GM19043 (cell line): ENCODE data around the gene EDNRA.

Experiments used
- ATAC-seq: cut with Tn5 transposase; IDR thresholded peaks from one replicate; pipeline ENCODE4 v1.9.1; 2021; ENCODE audit warnings: low read depth; ENCODE audit not compliant: unreplicated experiment

EDNRA gene

GRCh38 chr4:147494301-147494700, 13.4 kb downstream of the EDNRA start:
- ATAC-seq = no peak

- no peak for ATAC-seq
Measured at GRCh38 chr4:147496500-147496899, 15.6 kb downstream of the EDNRA start.

- no peak for ATAC-seq
Measured at GRCh38 chr4:147498031-147498660, 17.2 kb downstream of the EDNRA start.

- no peak for ATAC-seq
Measured at GRCh38 chr4:147508346-147508745, 27.4 kb downstream of the EDNRA start.

GRCh38 chr4:147509386-147509785, 28.5 kb downstream of the EDNRA start:
- ATAC-seq = no peak

- no peak for ATAC-seq
Measured at GRCh38 chr4:147510962-147511668, 30.2 kb downstream of the EDNRA start.

- ATAC-seq = no peak
Measured at GRCh38 chr4:147513091-147513490, 32.2 kb downstream of the EDNRA start.

- no peak for ATAC-seq
Measured at GRCh38 chr4:147513952-147514351, 33.1 kb downstream of the EDNRA start.

- no peak for ATAC-seq
Measured at GRCh38 chr4:147515220-147515936, 34.5 kb downstream of the EDNRA start.

- no peak for ATAC-seq
Measured at GRCh38 chr4:147516133-147516532, 35.2 kb downstream of the EDNRA start.

- no peak for ATAC-seq
Measured at GRCh38 chr4:147518086-147518485, 37.2 kb downstream of the EDNRA start.

GRCh38 chr4:147518846-147519767, 38.2 kb downstream of the EDNRA start:
- peak; percentile 87 for ATAC-seq

- no peak for ATAC-seq
Measured at GRCh38 chr4:147524601-147525000, 43.7 kb downstream of the EDNRA start.

- no peak for ATAC-seq
Measured at GRCh38 chr4:147525494-147526271, 44.8 kb downstream of the EDNRA start.

- no peak for ATAC-seq
Measured at GRCh38 chr4:147526272-147526654, 45.4 kb downstream of the EDNRA start.

- ATAC-seq = no peak
Measured at GRCh38 chr4:147528054-147528453, 47.2 kb downstream of the EDNRA start.

GRCh38 chr4:147530134-147530533, 49.2 kb downstream of the EDNRA start:
- ATAC-seq = no peak

- ATAC-seq = no peak
Measured at GRCh38 chr4:147530723-147531122, 49.8 kb downstream of the EDNRA start.

- ATAC-seq = no peak
Measured at GRCh38 chr4:147532896-147533295, 52.0 kb downstream of the EDNRA start.

- no peak for ATAC-seq
Measured at GRCh38 chr4:147533331-147533730, 52.4 kb downstream of the EDNRA start.
